Measurements from ENCODE around the gene ZNF276. TPM values are rescaled to one million over a fixed set of nuclear protein-coding genes. Genes with fewer than 3 reads are reported as not detected.
"Not testable (repeated sequence)": the region's sequence is repeated elsewhere in the genome, so short reads cannot be mapped to it uniquely, and the experiment has no call there.

Gene ZNF276
- total RNA-seq, 4 donors from 2014 or later, result 18.1 to 43.3 (median 34.1) TPM

- intact Hi-C loops (cut with DNase I), result no loop called here
- 0% methylated on average over 5 of the region's 67 CpGs; no CpG with 5 or more reads in 1 of the 2 donors for WGBS, 2 donors
Measured at GRCh38 chr16:89686520-89687091, 34.7 kb upstream of the ZNF276 start, which contains the start of gene CDK10. TSS of gene CDK10 (plus strand) at chr16:89686689. CDS start at chr16:89686711, 22 bp downstream.

DNA sequence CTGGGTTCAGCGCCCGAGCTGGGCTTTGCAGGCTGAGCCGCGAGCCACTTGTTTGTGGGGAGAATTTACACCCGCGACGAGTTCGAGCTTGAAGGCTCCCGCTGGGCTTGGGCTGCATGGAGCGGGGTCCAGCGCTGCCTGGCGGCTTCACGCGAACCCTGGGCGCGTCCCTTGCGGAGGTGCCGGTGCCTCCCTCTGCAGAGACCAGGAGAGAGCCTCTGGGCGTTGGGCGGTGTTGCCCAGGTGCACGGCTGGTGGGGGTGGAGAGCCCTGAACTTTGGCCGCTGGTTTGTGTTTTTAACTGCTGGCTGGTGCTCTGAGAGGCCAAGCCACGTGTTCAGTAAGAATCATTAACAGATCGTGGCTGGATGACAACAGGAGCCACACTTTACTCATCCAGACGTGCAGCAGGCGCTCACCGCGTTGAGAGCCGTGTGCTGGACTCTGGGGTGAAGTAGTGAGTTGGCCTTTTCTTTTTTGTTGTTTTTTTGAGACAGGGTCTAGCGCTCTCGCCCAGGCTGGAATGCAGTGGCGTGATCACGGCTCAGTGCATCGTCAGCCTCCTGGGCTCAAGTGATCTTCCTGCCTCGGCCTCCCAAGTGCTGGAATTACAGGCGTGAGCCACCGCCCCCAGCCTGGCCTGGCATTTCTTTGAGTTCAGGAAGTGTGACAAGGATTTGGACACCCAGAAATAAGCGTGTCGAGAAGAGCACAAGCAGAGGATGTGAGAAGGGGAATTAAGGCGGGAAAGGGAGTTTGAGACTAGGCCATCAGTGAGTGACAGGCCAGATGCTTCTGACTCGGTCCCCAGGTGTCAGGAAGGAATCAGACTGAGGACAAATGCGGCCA, 34.0 kb upstream of the ZNF276 start:
- peaks cover 10 to 35% (median 19%) of the 10 kb centered on the region in 3 donors for H3K36me3 ChIP-seq
- intact Hi-C loops (cut with DNase I), result no loop called here
- H3K27me3 ChIP-seq, result no peaks in the 10 kb centered on the region
- TF ChIP-seq POLR2A (IDR thresholded peaks at IDR 0.05) (no peak), CTCF (IDR thresholded peaks at IDR 0.05) (no peak)
- 15 to 25% methylated on average over 14 to 27 of the region's 42 CpGs for WGBS, 2 donors
- H3K4me1 ChIP-seq, result peaks cover 7 to 22% (median 8%) of the 10 kb centered on the region in 3 donors
- peak overlapping the region; percentile 75 to 89 (median 82) for H3K4me3 ChIP-seq
- H3K9me3 ChIP-seq, result no peaks in the 10 kb centered on the region
- H3K27ac ChIP-seq, result peak overlapping the region; percentile 82 to 94 (median 90)
- no peak for DNase-seq

More at GRCh38 chr16:89686520-89687091, 34.7 kb upstream of the ZNF276 start, which contains the start of gene CDK10:
- H3K9me3 ChIP-seq, result no peaks in the 10 kb centered on the region
- peak within 1 kb of the TSS; percentile 75 to 89 (median 82) for H3K4me3 ChIP-seq
- TF ChIP-seq POLR2A (IDR thresholded peaks at IDR 0.05), result peak in 3 of 4 donors; percentile 32 to 79 (median 59)
- no peak for TF ChIP-seq CTCF (IDR thresholded peaks at IDR 0.05)
- H3K36me3 ChIP-seq, result peaks cover 10 to 28% (median 13%) of the 10 kb centered on the region in 3 donors
- peaks cover 7 to 22% (median 8%) of the 10 kb centered on the region in 3 donors for H3K4me1 ChIP-seq
- H3K27ac ChIP-seq, result peak within 1 kb of the TSS; percentile 82 to 94 (median 90)
- no peak for DNase-seq
- no peaks in the 10 kb centered on the region for H3K27me3 ChIP-seq

DNA sequence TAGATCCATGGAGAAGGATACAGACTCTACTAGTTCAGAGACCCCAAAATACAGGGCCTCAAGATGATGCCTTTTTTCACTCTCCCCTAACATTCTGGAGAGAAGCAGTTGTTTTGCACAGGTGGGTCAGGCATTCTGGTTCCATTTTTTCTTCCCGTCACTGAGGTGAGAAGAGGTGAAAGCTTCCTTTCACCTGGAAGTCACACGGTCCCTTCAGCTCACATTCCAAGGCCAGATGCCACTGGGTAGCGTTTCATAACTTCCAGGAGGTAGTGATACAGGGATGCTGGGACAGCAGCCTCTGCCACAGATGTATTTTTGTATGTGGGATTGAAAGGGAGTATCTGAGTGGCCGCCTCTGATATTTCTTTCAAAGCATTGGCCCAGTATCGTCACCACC, 32.9 kb upstream of the ZNF276 start:
- intact Hi-C loops (cut with DNase I), result no loop called here
- no peaks in the 10 kb centered on the region for H3K27me3 ChIP-seq
- H3K36me3 ChIP-seq, result peaks cover 10 to 46% (median 25%) of the 10 kb centered on the region in 3 donors
- H3K9me3 ChIP-seq, result no peaks in the 10 kb centered on the region
- no peak overlapping the region for H3K4me3 ChIP-seq
- peaks cover 7 to 22% (median 8%) of the 10 kb centered on the region in 3 donors for H3K4me1 ChIP-seq
- H3K27ac ChIP-seq, result no peak overlapping the region
- TF ChIP-seq POLR2A (IDR thresholded peaks at IDR 0.05) (no peak), CTCF (IDR thresholded peaks at IDR 0.05) (no peak)
- WGBS, 2 donors, result 93 to 100% methylated on average over 3 to 4 of the region's 5 CpGs
- no peak for DNase-seq

DNA sequence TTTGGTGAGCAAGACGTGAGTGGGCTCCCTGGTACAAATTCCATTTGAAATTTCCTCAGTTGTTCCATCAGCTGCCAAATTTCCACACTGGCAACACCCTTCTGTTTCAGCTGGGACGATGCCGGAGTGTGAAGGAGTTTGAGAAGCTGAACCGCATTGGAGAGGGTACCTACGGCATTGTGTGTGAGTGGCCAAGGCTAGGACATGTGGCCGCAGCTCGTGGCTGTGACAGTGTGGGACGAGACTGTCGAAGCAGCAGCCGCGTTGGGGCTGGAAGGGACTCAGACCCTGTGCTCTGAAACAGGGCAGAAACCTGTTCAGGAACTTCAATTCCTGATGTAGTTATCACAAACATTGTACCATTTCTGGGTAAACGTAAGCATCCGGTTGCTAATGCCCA, 32.2 kb upstream of the ZNF276 start:
- 89 to 92% methylated on average over 11 to 13 of the region's 13 CpGs for WGBS, 2 donors
- Histone ChIP-seq H3K4me1 (peaks cover 7 to 22% (median 8%) of the 10 kb centered on the region in 3 donors), H3K27ac (no peak overlapping the region), H3K9me3 (no peaks in the 10 kb centered on the region), H3K27me3 (no peaks in the 10 kb centered on the region), H3K36me3 (peaks cover 17 to 53% (median 31%) of the 10 kb centered on the region in 3 donors), H3K4me3 (no peak overlapping the region)
- DNase-seq, result no peak
- intact Hi-C loops (cut with DNase I), result no loop called here
- TF ChIP-seq CTCF (IDR thresholded peaks at IDR 0.05) (no peak), POLR2A (IDR thresholded peaks at IDR 0.05) (no peak)

DNA sequence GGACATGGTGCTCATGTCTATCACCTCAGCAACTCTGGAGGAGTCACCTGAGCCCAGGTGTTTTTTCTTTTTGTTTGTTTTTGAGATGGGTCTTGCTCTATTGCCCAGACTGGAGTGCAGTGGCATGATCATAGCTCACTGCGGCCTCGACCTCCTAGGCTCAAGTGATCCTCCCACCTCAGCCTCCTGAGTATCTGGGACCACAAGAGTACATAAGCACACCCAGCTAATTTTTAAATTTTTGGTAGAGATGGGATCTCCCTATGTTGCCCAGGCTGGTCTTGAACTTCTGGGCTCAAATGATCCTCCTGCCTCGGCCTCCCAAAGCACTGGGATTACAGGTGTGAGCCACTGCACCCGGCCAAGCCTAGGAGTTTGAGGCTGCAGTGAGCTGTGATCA, 31.7 kb upstream of the ZNF276 start:
- peaks cover 20 to 58% (median 35%) of the 10 kb centered on the region in 3 donors for H3K36me3 ChIP-seq

More for the DNA sequence above, 31.7 kb upstream of the ZNF276 start:
- DNase-seq; intact Hi-C loops (cut with DNase I); H3K9me3 ChIP-seq; H3K27me3 ChIP-seq; H3K27ac ChIP-seq; H3K4me3 ChIP-seq: not testable (repeated sequence)
- 89 to 95% methylated on average over 2 to 4 of the region's 4 CpGs for WGBS, 2 donors
- H3K4me1 ChIP-seq, result peaks cover 7 to 22% (median 8%) of the 10 kb centered on the region in 3 donors
